Panc1 (cell line): ENCODE data around the gene RETREG1. TPM values are rescaled to one million over a fixed set of nuclear protein-coding genes. Genes with fewer than 3 reads are reported as not detected.

Experiments
- ATAC-seq: fragments of 200-7000 bp; cut with Tn5 transposase; 2 replicates; pipeline ENCODE4 v1.9.1; 2020; ENCODE audit warnings: mild to moderate bottlenecking, moderate library complexity
- BruUV-seq: library from RNA; stranded (reverse); fragments of 400-500 nt; replicated peaks from 2 replicates; lab custom pipeline; 2021; lab: Mats Ljungman, UMichigan
- CTCF ChIA-PET: fragments of 300-600 bp; sonication (Branson Sonifier 250); formaldehyde crosslinking; loops from one replicate; lab custom pipeline; 2022; ENCODE audit warnings: antibody characterized with exemption; lab: Charles Lee
- POLR2A ChIA-PET: fragments of 300-600 bp; sonication (Branson Sonifier 250); formaldehyde crosslinking; loops from one replicate; lab custom pipeline; 2022; ENCODE audit warnings: antibody characterized with exemption; lab: Charles Lee
- DNase-seq: peaks from one replicate; pipeline ENCODE4 v3.0.0-alpha.2; 2010; ENCODE audit warnings: low read depth, low spot score
- H3K27ac ChIP-seq: 2 replicates; pipeline ENCODE4 v1.5.1; 2011; ENCODE audit warnings: mild to moderate bottlenecking, low read length, inconsistent platforms
- H3K27me3 ChIP-seq: fragments of 200-500 bp; sonication (Bioruptor generic); 2 replicates; pipeline ENCODE4 v1.6.0; 2014; ENCODE audit warnings: low read length, inconsistent platforms; ENCODE audit not compliant: control insufficient read depth, insufficient read depth
- H3K36me3 ChIP-seq: fragments of 200-500 bp; sonication (Bioruptor generic); 2 replicates; pipeline ENCODE4 v1.5.1; 2014; ENCODE audit warnings: inconsistent platforms, mild to moderate bottlenecking, low read length, moderate library complexity; ENCODE audit not compliant: control insufficient read depth, insufficient read depth
- H3K4me1 ChIP-seq: 2 replicates; pipeline ENCODE4 v1.5.1; 2011; ENCODE audit warnings: inconsistent platforms, mild to moderate bottlenecking, low read length, moderate library complexity; ENCODE audit not compliant: control insufficient read depth, insufficient read depth
- H3K4me3 ChIP-seq, 2 experiments: 2 replicates each; pipeline ENCODE4 v1.5.1; 2011 to 2012; ENCODE audit warnings: low read depth in 2 of 2, low read length in 2 of 2, mild to moderate bottlenecking in 2 of 2, inconsistent platforms in 1 of 2, moderate library complexity in 1 of 2
- H3K9me3 ChIP-seq: fragments of 200-500 bp; sonication (Bioruptor generic); 2 replicates; pipeline ENCODE4 v1.5.1; 2014; ENCODE audit warnings: low read depth, mild to moderate bottlenecking, inconsistent platforms, low read length, moderate library complexity; ENCODE audit not compliant: control insufficient read depth, insufficient read depth
- POLR2AphosphoS5 ChIP-seq: IDR thresholded peaks from 2 replicates; pipeline ENCODE4 v1.6.1; 2012; ENCODE audit warnings: mild to moderate bottlenecking, low read depth, low read length, moderate library complexity
- SIN3A ChIP-seq: IDR thresholded peaks from 2 replicates; pipeline ENCODE4 v1.6.1; 2012; ENCODE audit warnings: low read depth, mild to moderate bottlenecking, low read length, moderate library complexity, borderline replicate concordance; ENCODE audit not compliant: insufficient read depth
- TCF7L2 ChIP-seq: IDR thresholded peaks from 2 replicates; pipeline ENCODE4 v1.6.1; 2011; ENCODE audit warnings: mild to moderate bottlenecking, low read depth, low read length, inconsistent platforms
- in situ Hi-C: cut with HindIII; loops from 2 replicates; pipeline ENCODE4 v1.10.0; 2016; ENCODE audit warnings: low sequenced_read_pairs, low pct_unique_long_range_greater_than_20kb
- intact Hi-C: fragments of 100-400 bp; cut with micrococcal nuclease; formaldehyde crosslinking; loops from one replicate; pipeline ENCODE4 v1.10.0; 2022; ENCODE audit not compliant: unreplicated experiment
- total RNA-seq: library from RNA; stranded (reverse); gene quantifications from one replicate; pipeline ENCODE4 v1.2.1, GENCODE V29; 2021; ENCODE audit not compliant: unreplicated experiment
- TF ChIP-seq, protein P1 (sequence below): fragments of 450-650 bp; IDR thresholded peaks from 2 replicates; pipeline ENCODE4 v1.5.1; 2017; ENCODE audit warnings: mild to moderate bottlenecking
- TF ChIP-seq, protein P2 (sequence below), 2 experiments: IDR thresholded peaks; 2 replicates each; pipeline ENCODE4 v1.6.1; 2011 to 2012; ENCODE audit warnings: low read depth in 2 of 2, control low read depth in 1 of 2, low read length in 1 of 2, mild to moderate bottlenecking in 1 of 2, moderate library complexity in 1 of 2; ENCODE audit not compliant: insufficient read depth in 1 of 2

The RETREG1 gene
- total RNA-seq, 1 experiment from 2014 or later, result 0.74 TPM

DNA sequence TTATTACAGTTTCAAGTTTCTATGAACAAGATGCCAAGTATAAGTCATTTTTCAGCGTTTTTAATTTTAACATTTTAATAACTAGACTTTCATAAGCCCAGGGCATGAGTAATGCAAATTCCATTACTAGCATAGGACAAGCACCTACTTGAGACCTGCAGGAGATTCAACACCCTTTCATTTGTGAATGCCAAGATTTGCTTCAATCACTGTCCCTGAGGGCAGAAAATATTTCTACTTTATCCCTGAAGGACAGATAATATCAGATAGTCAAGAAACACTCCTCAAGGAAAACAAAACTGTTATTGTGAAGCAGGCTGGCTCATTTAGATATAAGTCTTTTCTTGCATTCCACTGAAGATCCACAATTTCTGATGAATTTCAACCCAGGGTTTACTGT, 123.5 kb downstream of the RETREG1 start:
- TF ChIP-seq POLR2AphosphoS5 (no peak), TCF7L2 (no peak), SIN3A (no peak)
- TF ChIP-seq, protein P1, sequence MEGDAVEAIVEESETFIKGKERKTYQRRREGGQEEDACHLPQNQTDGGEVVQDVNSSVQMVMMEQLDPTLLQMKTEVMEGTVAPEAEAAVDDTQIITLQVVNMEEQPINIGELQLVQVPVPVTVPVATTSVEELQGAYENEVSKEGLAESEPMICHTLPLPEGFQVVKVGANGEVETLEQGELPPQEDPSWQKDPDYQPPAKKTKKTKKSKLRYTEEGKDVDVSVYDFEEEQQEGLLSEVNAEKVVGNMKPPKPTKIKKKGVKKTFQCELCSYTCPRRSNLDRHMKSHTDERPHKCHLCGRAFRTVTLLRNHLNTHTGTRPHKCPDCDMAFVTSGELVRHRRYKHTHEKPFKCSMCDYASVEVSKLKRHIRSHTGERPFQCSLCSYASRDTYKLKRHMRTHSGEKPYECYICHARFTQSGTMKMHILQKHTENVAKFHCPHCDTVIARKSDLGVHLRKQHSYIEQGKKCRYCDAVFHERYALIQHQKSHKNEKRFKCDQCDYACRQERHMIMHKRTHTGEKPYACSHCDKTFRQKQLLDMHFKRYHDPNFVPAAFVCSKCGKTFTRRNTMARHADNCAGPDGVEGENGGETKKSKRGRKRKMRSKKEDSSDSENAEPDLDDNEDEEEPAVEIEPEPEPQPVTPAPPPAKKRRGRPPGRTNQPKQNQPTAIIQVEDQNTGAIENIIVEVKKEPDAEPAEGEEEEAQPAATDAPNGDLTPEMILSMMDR, result no peak
- TF ChIP-seq, protein P2, sequence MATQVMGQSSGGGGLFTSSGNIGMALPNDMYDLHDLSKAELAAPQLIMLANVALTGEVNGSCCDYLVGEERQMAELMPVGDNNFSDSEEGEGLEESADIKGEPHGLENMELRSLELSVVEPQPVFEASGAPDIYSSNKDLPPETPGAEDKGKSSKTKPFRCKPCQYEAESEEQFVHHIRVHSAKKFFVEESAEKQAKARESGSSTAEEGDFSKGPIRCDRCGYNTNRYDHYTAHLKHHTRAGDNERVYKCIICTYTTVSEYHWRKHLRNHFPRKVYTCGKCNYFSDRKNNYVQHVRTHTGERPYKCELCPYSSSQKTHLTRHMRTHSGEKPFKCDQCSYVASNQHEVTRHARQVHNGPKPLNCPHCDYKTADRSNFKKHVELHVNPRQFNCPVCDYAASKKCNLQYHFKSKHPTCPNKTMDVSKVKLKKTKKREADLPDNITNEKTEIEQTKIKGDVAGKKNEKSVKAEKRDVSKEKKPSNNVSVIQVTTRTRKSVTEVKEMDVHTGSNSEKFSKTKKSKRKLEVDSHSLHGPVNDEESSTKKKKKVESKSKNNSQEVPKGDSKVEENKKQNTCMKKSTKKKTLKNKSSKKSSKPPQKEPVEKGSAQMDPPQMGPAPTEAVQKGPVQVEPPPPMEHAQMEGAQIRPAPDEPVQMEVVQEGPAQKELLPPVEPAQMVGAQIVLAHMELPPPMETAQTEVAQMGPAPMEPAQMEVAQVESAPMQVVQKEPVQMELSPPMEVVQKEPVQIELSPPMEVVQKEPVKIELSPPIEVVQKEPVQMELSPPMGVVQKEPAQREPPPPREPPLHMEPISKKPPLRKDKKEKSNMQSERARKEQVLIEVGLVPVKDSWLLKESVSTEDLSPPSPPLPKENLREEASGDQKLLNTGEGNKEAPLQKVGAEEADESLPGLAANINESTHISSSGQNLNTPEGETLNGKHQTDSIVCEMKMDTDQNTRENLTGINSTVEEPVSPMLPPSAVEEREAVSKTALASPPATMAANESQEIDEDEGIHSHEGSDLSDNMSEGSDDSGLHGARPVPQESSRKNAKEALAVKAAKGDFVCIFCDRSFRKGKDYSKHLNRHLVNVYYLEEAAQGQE (IDR thresholded peaks at IDR 0.05; ENCODE audit: insufficient read depth in 1 of 2, low read depth in 2 of 2, low read length in 1 of 2), result no peak
- DNase-seq, result no peak
- CTCF ChIA-PET, result no interaction called here
- in situ Hi-C loops, result no loop called here
- Histone ChIP-seq H3K4me3 (no peak overlapping the region), H3K9me3 (no peaks in the 10 kb centered on the region), H3K36me3 (no peaks in the 10 kb centered on the region), H3K27me3 (no peaks in the 10 kb centered on the region), H3K27ac (no peak overlapping the region), H3K4me1 (no peaks in the 10 kb centered on the region)
- POLR2A ChIA-PET, result no interaction called here
- no TSS peak for BruUV-seq
- no peak for ATAC-seq
- intact Hi-C loops, result no loop called here

DNA sequence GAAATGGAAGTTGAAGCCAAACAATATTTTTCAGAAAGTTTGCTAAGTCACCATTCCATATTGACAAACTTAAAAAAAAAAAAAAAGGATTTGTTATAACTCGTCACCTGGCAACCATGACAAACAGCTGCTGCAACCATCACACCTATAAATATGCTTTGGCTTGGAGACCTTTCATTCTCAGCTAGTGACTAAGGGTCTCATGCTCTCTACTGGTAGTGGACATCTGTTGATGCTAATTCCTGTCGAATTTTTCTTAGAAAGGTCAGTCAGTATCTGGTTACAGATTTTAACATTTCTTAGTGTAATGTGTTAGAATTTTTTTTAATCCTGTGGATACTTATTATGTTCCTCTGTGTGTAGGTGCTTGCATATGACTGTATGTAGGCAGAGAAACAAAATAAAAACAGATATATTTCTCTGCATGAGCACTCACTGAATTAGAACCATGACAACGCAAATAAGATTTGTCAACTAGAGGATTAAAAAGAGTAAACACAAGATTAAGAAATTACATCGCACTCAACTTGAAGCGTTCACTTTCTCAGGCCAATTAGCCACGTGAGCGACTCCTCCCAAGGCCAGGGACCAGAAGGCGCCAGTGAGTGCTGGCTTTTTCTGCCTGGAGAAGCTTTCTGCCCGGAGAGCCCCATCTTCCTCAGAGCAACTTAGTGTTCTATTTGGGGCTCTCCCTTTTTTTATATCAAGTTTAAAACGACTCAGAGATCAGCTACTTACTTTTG, 124.2 kb downstream of the RETREG1 start:
- ChIA-PET CTCF (no interaction called here), POLR2A (no interaction called here)
- Histone ChIP-seq H3K4me3 (no peak overlapping the region), H3K36me3 (no peaks in the 10 kb centered on the region), H3K27me3 (no peaks in the 10 kb centered on the region), H3K4me1 (no peaks in the 10 kb centered on the region), H3K9me3 (no peaks in the 10 kb centered on the region), H3K27ac (no peak overlapping the region)
- peak; percentile 64 for DNase-seq
- no TSS peak for BruUV-seq
- no peak for TF ChIP-seq POLR2AphosphoS5
- TF ChIP-seq SIN3A, result no peak
- TF ChIP-seq, protein P1, result no peak
- TF ChIP-seq, protein P2 (IDR thresholded peaks at IDR 0.05; ENCODE audit: insufficient read depth in 1 of 2, low read depth in 2 of 2, low read length in 1 of 2), result no peak
- TF ChIP-seq TCF7L2, result no peak
- 0 out of 2 replicates have a peak, but pooled peaks have one; percentile 41 for ATAC-seq
- intact Hi-C loops (no loop called here), in situ Hi-C loops (no loop called here)
